Colonic mucosa (tissue), 4 donors: ENCODE measurements around the gene KNSTRN. TPM values are rescaled to one million over a fixed set of nuclear protein-coding genes. Genes with fewer than 3 reads are reported as not detected.

ENCODE experiments used
- DNase-seq: peaks from one replicate; pipeline ENCODE4 v3.0.0-alpha.2; 2020
- H3K27ac ChIP-seq: fragments of 200-600 bp; one replicate; pipeline ENCODE4 v1.8.0; 2021
- H3K27me3 ChIP-seq: fragments of 200-600 bp; one replicate; pipeline ENCODE4 v1.8.0; 2021
- H3K36me3 ChIP-seq: fragments of 200-600 bp; one replicate; pipeline ENCODE4 v1.8.0; 2021
- H3K4me1 ChIP-seq: fragments of 200-600 bp; one replicate; pipeline ENCODE4 v1.8.0; 2021; ENCODE audit warnings: mild to moderate bottlenecking
- H3K4me3 ChIP-seq: fragments of 200-600 bp; one replicate; pipeline ENCODE4 v1.8.0; 2021
- H3K9ac ChIP-seq, 2 donors: one replicate each; pipeline ENCODE4 v1.7.0; 2013; ENCODE audit warnings: control low read depth in 2 of 2, low read depth in 2 of 2, low read length in 2 of 2
- H3K9me3 ChIP-seq: fragments of 200-600 bp; one replicate; pipeline ENCODE4 v1.8.0; 2021
- intact Hi-C: fragments of 100-400 bp; cut with DNase I; formaldehyde crosslinking; loops from one replicate; pipeline ENCODE4 v1.14.1; 2022
- total RNA-seq, 2 donors: library from RNA; stranded (reverse); fragmentation: NEBNext Ultra II Directional in 1 of 2; extraction: Animal tissue kit (Norgen Biotek cat#: 25700) in 1 of 2; gene quantifications; one replicate each; pipeline ENCODE4 v1.2.1, GENCODE V29; 2021
- TF ChIP-seq, protein P1 (sequence below): fragments of 200-600 bp; IDR thresholded peaks from one replicate; pipeline ENCODE4 v1.8.0; 2022; ENCODE audit warnings: antibody characterized with exemption, mild to moderate bottlenecking
- donor health status: healthy.
- donor health status: DM: no; HTN: no; CAD: no.
- donor health status: DM: no; HTN: no; CAD: no.

Gene KNSTRN
- total RNA-seq, 2 donors from 2014 or later: 12.2 to 51.2 TPM

DNA sequence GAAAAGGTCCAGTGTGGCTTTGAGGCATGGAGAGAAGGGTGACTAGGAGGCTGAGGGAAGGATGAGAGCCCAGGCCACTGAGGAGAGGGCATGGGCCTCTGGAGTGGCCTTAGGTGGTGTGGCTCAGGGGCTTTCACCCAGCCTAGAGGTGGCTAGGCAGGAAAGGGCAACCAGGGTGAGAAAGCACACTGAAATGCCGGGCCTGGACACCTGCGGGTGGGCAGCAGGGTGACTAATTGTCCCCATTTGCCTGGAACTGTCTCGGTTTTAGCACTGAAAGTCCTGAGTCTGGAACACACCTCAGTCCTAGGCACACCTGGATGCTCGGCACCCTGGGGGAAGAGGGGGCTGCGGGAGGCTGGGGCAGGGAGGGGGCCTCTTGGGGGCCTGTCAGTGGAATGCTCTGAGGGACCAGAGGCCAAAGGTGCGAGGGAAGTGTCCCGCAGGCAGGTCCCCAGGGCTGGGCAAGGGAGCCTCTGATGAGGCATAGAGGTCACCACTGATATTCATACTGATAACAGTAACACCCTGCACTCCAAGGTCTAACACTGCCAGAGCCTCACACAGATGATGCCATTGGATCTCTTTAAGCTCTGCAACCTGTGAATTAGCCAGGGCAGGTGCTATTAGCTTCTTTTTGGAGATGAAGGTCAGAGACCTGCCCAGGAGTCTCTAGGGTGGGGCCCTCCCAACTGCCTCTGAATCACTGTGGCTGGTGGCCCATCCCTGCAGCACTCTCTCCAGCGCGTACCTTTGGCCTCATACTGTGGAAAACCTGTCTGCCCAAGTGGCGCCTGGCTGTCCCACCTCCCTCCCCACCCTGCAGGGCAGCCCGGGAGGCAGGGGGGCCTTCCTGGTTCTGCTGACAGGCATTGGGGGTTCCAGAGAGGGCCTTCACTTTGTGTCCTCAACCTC lies 34.7 kb upstream of the KNSTRN start:
- TF ChIP-seq, protein P1, sequence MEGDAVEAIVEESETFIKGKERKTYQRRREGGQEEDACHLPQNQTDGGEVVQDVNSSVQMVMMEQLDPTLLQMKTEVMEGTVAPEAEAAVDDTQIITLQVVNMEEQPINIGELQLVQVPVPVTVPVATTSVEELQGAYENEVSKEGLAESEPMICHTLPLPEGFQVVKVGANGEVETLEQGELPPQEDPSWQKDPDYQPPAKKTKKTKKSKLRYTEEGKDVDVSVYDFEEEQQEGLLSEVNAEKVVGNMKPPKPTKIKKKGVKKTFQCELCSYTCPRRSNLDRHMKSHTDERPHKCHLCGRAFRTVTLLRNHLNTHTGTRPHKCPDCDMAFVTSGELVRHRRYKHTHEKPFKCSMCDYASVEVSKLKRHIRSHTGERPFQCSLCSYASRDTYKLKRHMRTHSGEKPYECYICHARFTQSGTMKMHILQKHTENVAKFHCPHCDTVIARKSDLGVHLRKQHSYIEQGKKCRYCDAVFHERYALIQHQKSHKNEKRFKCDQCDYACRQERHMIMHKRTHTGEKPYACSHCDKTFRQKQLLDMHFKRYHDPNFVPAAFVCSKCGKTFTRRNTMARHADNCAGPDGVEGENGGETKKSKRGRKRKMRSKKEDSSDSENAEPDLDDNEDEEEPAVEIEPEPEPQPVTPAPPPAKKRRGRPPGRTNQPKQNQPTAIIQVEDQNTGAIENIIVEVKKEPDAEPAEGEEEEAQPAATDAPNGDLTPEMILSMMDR: no peak
- Histone ChIP-seq H3K9me3 (no peaks in the 10 kb centered on the region), H3K4me3 (no peak overlapping the region), H3K9ac (peak overlapping the region; percentile 61 to 99), H3K4me1 (peaks cover 25% of the 10 kb centered on the region), H3K36me3 (no peaks in the 10 kb centered on the region), H3K27me3 (no peaks in the 10 kb centered on the region), H3K27ac (peak overlapping the region; percentile 98)
- intact Hi-C loops: no loop called here
- DNase-seq: peak; percentile 90

DNA sequence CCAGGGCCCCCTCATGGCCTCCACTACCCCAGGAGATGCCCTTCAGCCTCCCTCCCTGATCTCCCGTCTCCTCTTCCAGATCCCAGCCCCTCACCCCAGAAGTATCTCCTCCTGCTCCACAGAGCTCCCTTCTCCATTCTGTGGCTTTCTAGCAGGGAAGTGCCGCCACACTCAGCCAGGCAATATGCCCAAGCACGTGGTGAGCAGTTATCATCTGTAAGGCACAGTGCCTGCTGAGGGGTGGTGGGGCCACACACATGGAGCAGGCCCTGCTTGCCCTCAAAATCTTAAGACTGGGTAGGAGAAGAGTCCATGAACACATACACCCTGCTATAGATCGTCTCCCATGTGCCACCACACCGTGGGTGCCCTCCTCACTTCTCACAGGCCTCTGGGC lies 34.0 kb upstream of the KNSTRN start:
- DNase-seq: no peak
- Histone ChIP-seq H3K36me3 (no peaks in the 10 kb centered on the region), H3K27ac (peak overlapping the region; percentile 98), H3K9me3 (no peaks in the 10 kb centered on the region), H3K27me3 (no peaks in the 10 kb centered on the region), H3K4me3 (no peak overlapping the region), H3K9ac (peak overlapping the region; percentile 44 to 99), H3K4me1 (peaks cover 25% of the 10 kb centered on the region)
- intact Hi-C loops: no loop called here
- TF ChIP-seq, protein P1: no peak

DNA sequence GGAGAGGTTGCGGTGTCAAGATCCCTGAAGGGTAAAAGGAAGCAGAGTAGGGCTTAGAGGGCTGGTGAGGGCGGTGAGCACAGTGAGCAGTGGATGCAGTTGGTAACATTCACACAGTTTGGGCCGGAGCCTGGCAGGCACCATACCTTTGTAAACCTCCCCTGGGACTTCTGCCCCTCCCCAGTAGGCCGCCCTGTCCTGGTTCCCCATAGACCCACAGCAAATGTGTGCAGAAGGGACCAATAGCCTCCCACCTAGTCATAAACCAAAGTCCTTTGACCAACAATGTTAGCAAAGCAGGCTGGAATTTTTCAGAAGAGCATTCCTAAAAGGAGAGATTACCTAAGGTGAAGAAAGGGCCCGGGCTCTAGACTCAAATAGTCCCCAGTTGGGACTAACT lies 33.4 kb upstream of the KNSTRN start:
- intact Hi-C loops: no loop called here
- no peaks in the 10 kb centered on the region for H3K9me3 ChIP-seq
- H3K27ac ChIP-seq: peak overlapping the region; percentile 98
- H3K4me1 ChIP-seq: peaks cover 26% of the 10 kb centered on the region
- no peaks in the 10 kb centered on the region for H3K36me3 ChIP-seq
- DNase-seq: peak; percentile 83
- TF ChIP-seq, protein P1: no peak
- H3K4me3 ChIP-seq: no peak overlapping the region
- H3K27me3 ChIP-seq: no peaks in the 10 kb centered on the region
- peak overlapping the region; percentile 44 to 99 for H3K9ac ChIP-seq

DNA sequence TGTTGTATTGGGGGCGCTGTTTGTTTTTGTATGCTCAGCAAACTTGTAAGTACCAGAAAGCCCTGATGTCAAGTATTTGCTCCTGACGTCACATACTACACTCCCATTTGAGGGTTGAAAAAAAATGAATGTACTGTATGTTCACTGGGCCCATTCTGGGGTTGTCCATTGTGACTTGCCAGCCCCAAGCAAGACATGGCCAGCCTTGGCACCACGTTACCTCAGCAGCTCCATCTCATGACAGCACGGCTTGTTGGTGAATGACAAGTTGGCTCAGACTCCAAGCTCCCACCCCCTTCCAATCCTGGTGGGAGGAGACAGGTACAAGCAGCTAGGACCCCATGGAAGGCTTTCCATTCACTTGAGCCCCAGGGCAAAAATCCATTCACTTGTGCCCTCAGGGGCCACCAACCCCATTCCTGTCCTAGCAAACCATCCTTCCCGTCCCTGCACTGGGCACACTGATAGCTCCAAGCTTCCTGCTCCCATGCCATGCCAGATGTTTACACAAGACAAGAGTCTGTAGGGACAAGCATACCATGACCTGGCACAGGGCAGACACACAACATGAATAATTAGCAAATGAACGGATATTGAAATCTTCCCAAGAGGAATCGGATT lies 30.1 kb upstream of the KNSTRN start:
- H3K9me3 ChIP-seq: no peaks in the 10 kb centered on the region
- H3K9ac ChIP-seq: peak overlapping the region; percentile 66 to 94
- TF ChIP-seq, protein P1: no peak
- H3K36me3 ChIP-seq: no peaks in the 10 kb centered on the region
- no peak for DNase-seq
- peak overlapping the region; percentile 44 for H3K4me3 ChIP-seq
- H3K27me3 ChIP-seq: no peaks in the 10 kb centered on the region
- intact Hi-C loops: no loop called here
- H3K27ac ChIP-seq: peak overlapping the region; percentile 98
- peaks cover 22% of the 10 kb centered on the region for H3K4me1 ChIP-seq

DNA sequence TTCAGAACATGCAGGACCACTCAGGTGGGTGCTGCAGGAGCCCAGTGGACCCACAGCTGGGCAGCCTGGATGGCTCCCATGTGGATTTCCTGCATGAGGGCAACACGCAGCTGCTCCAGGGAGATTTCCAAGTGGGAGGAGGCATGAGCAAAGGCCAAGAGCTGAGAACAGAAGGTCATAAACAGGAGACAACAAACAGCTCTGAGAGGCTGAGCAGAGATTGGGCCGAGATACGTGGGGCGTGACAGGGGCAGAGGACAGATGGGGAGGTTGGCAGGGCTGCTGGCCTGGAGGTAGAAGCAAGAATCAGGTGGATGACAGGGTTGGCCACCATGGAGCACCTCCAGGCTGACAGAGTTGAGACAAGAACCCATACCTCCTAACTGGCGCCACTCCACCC lies 28.8 kb upstream of the KNSTRN start:
- H3K27me3 ChIP-seq: no peaks in the 10 kb centered on the region
- peak; percentile 88 for DNase-seq
- intact Hi-C loops: no loop called here
- TF ChIP-seq, protein P1: no peak
- no peaks in the 10 kb centered on the region for H3K36me3 ChIP-seq
- H3K9ac ChIP-seq: peak overlapping the region; percentile 24 to 94
- no peaks in the 10 kb centered on the region for H3K9me3 ChIP-seq
- peak overlapping the region; percentile 44 for H3K4me3 ChIP-seq
- peak overlapping the region; percentile 98 for H3K27ac ChIP-seq
- peaks cover 17% of the 10 kb centered on the region for H3K4me1 ChIP-seq
